CD4-positive, alpha-beta T cell (primary cell): ENCODE results near the gene RBM33. TPM values are rescaled to one million over a fixed set of nuclear protein-coding genes. Genes with fewer than 3 reads are reported as not detected.

ENCODE experiments used
- ATAC-seq: fragments of 200-7000 bp; cut with Tn5 transposase; one replicate; pipeline ENCODE4 v1.10.0; 2022; ENCODE audit warnings: mild to moderate bottlenecking; ENCODE audit not compliant: poor library complexity
- CTCF ChIA-PET: fragments of 350-600 bp; sonication (Branson Sonifier 250); formaldehyde crosslinking; loops from one replicate; lab custom pipeline; 2021; ENCODE audit warnings: antibody characterized with exemption, inconsistent platforms; lab: Charles Lee
- POLR2A ChIA-PET: fragments of 350-600 bp; sonication (Branson Sonifier 250); formaldehyde crosslinking; loops from one replicate; lab custom pipeline; 2021; ENCODE audit warnings: antibody characterized with exemption, inconsistent platforms; lab: Charles Lee
- DNase-seq, 14 experiments: peaks; one replicate each; pipeline ENCODE4 v3.0.0-alpha.2; 2013 to 2020; ENCODE audit warnings: mixed read lengths in 2 of 14
- H3K27ac ChIP-seq, 2 donors: one replicate each; pipeline versions ENCODE4 v1.5.1 to v1.7.0; 2013; ENCODE audit warnings: low read length in 2 of 2, low read depth in 1 of 2, mild to moderate bottlenecking in 1 of 2
- H3K27me3 ChIP-seq, 2 experiments: 1 replicate in 1 of 2; 2 replicates in 1 of 2; pipeline versions ENCODE4 v1.6.1 to v1.7.0; 2013; ENCODE audit warnings: low read length in 2 of 2, control low read depth in 1 of 2, mild to moderate bottlenecking in 1 of 2, moderate library complexity in 1 of 2; ENCODE audit not compliant: insufficient read depth in 2 of 2, control insufficient read depth in 1 of 2
- H3K36me3 ChIP-seq: one replicate; pipeline ENCODE4 v1.6.1; 2013; ENCODE audit warnings: low read length, control low read depth; ENCODE audit not compliant: insufficient read depth
- H3K4me1 ChIP-seq: one replicate; pipeline ENCODE4 v1.6.1; 2013; ENCODE audit warnings: low read length, control low read depth; ENCODE audit not compliant: insufficient read depth
- H3K4me3 ChIP-seq: one replicate; pipeline ENCODE4 v1.5.1; 2013; ENCODE audit warnings: mild to moderate bottlenecking, low read length, moderate library complexity
- H3K9me3 ChIP-seq, 2 experiments: 1 replicate in 1 of 2; 2 replicates in 1 of 2; pipeline versions ENCODE4 v1.6.1 to v1.7.0; 2013; ENCODE audit warnings: low read length in 2 of 2, mild to moderate bottlenecking in 2 of 2, control low read depth in 1 of 2, moderate library complexity in 1 of 2; ENCODE audit not compliant: control insufficient read depth in 1 of 2, insufficient read depth in 1 of 2
- H3K27ac Mint-ChIP-seq: one replicate; pipeline ENCODE4 v1.8.0; 2020; ENCODE audit warnings: mixed read lengths
- H3K27me3 Mint-ChIP-seq: one replicate; pipeline ENCODE4 v1.8.0; 2021; ENCODE audit warnings: mixed read lengths
- H3K36me3 Mint-ChIP-seq: one replicate; pipeline ENCODE4 v1.8.0; 2021; ENCODE audit warnings: low read depth, mixed read lengths
- H3K4me1 Mint-ChIP-seq: one replicate; pipeline ENCODE4 v1.8.0; 2021; ENCODE audit warnings: low read depth, mixed read lengths
- H3K4me3 Mint-ChIP-seq: one replicate; pipeline ENCODE4 v1.8.0; 2020; ENCODE audit warnings: mild to moderate bottlenecking, mixed read lengths
- H3K9me3 Mint-ChIP-seq: one replicate; pipeline ENCODE4 v1.8.0; 2020; ENCODE audit warnings: mixed read lengths
- intact Hi-C, 2 experiments: fragments of 100-400 bp; cut with DNase I in 1 of 2; cut with micrococcal nuclease in 1 of 2; formaldehyde crosslinking; loops; one replicate each; pipeline versions ENCODE4 v1.15.1 to v1.9.0; 2023 to 2025; cut with DNase I, micrococcal nuclease
- total RNA-seq, 174 experiments: library from RNA in 2 of 174; stranded (reverse) in 2 of 174; gene quantifications; one replicate each; pipeline ENCODE4 v1.2.3 and lab custom pipeline; 2021 to 2026
- TF ChIP-seq, protein P1 (sequence below): fragments of 200-600 bp; IDR thresholded peaks from one replicate; pipeline ENCODE4 v1.8.0; 2022; ENCODE audit warnings: antibody characterized with exemption, mild to moderate bottlenecking

RBM33 gene
- total RNA-seq, 2 experiments from 2014 or later: 178 to 184 TPM

DNA sequence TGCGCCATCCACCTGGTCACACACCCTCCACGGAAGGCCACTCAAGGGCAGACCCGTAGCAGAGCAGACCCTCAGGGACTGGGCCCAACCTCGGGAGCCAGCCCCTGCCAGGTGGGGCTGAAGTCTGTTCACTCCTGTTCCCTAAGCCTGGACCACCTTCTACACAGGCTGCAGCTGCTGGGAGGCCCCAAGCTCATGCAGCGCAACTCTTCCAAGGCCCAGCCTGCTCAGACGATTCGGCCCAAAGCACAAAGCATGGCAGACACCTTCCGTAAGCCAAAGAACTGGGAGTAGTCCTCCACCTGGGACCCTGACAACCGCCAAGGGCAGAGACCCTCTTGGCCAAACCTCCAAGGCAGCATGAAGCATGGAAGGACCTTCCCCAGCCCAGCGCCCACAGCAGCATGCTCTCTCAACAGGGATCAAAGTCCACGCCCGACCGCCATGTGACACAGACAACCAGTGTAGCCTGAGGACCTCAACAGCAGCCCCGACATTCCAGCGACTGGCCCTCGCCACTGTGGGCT lies 156.3 kb downstream of the RBM33 start:
- intact Hi-C loops: no loop called here
- peaks cover 55% of the 10 kb centered on the region for H3K27me3 Mint-ChIP-seq
- Histone ChIP-seq H3K9me3 (peaks cover 0 to 7% of the 10 kb centered on the region in 2 experiments), H3K4me3 (no peak overlapping the region), H3K27me3 (peaks cover 40 to 69% of the 10 kb centered on the region in 2 experiments), H3K27ac (no peak overlapping the region), H3K36me3 (no peaks in the 10 kb centered on the region), H3K4me1 (peaks cover 28% of the 10 kb centered on the region)
- ChIA-PET POLR2A (no interaction called here), CTCF (no interaction called here)
- H3K9me3 Mint-ChIP-seq: no peaks in the 10 kb centered on the region
- DNase-seq (no peak), ATAC-seq (no peak)
- no peak overlapping the region for H3K27ac Mint-ChIP-seq
- TF ChIP-seq, protein P1, sequence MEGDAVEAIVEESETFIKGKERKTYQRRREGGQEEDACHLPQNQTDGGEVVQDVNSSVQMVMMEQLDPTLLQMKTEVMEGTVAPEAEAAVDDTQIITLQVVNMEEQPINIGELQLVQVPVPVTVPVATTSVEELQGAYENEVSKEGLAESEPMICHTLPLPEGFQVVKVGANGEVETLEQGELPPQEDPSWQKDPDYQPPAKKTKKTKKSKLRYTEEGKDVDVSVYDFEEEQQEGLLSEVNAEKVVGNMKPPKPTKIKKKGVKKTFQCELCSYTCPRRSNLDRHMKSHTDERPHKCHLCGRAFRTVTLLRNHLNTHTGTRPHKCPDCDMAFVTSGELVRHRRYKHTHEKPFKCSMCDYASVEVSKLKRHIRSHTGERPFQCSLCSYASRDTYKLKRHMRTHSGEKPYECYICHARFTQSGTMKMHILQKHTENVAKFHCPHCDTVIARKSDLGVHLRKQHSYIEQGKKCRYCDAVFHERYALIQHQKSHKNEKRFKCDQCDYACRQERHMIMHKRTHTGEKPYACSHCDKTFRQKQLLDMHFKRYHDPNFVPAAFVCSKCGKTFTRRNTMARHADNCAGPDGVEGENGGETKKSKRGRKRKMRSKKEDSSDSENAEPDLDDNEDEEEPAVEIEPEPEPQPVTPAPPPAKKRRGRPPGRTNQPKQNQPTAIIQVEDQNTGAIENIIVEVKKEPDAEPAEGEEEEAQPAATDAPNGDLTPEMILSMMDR: no peak
- H3K36me3 Mint-ChIP-seq: no peaks in the 10 kb centered on the region
- peaks cover 4% of the 10 kb centered on the region for H3K4me1 Mint-ChIP-seq
- no peak overlapping the region for H3K4me3 Mint-ChIP-seq

DNA sequence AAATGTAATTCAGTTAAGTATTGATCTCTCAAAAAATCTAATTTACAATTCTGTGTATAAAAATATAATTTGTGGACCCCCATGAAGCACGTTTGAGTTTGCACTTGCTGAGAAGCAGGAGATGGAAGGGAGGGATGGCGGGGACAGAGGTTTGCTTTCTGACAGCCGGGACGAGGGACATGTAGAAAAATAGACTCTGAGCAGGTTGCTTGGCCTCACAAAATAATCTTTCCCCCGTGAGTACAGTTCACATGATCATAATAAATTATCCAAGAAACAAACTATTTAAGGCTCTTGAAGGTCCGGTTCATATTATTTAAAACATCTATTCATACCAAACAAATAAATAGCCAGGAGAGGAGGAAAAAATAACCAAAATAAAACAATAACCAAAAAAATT lies 157.8 kb downstream of the RBM33 start:
- Mint-ChIP-seq H3K27ac (no peak overlapping the region), H3K9me3 (no peaks in the 10 kb centered on the region), H3K4me1 (peaks cover 4% of the 10 kb centered on the region), H3K4me3 (no peak overlapping the region), H3K27me3 (peaks cover 67% of the 10 kb centered on the region), H3K36me3 (no peaks in the 10 kb centered on the region)
- Histone ChIP-seq H3K9me3 (peaks cover 0 to 14% of the 10 kb centered on the region in 2 experiments), H3K27ac (no peak overlapping the region), H3K4me3 (no peak overlapping the region), H3K4me1 (peaks cover 34% of the 10 kb centered on the region), H3K27me3 (peaks cover 42 to 72% of the 10 kb centered on the region in 2 experiments), H3K36me3 (no peaks in the 10 kb centered on the region)
- TF ChIP-seq, protein P1: no peak
- CTCF ChIA-PET: no interaction called here
- ATAC-seq (no peak), DNase-seq (no peak)
- intact Hi-C loops: no loop called here
- POLR2A ChIA-PET: no interaction called here

DNA sequence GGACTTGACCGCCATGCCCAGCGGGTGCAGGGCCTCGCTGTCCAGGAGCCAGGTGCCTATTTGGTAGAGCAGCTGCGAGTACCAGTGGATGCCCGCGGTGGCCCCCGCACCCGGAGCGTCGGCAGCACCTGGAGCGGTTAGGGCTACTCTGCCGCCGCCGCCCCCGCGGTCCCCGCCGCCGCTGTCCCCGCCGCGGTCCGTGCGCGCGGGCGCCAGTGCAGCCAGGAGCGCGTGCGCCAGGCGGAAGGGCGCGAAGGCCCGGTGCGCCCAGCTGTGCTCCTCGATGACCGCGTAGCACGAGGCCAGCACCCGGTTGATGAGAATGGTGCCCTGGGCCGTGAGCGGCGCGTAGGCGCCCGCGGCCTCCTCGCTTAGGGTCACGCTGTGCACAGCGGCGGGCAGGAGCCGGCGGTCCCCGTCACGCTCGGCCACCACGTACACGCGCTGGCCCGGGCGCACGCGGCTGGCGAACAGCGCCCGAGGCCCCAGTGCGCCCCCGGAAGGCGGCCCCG lies 158.5 kb downstream of the RBM33 start:
- no peak overlapping the region for H3K4me3 Mint-ChIP-seq
- POLR2A ChIA-PET: no interaction called here

More for the DNA sequence above, 158.5 kb downstream of the RBM33 start:
- H3K27ac ChIP-seq: no peak overlapping the region
- peaks cover 0 to 14% of the 10 kb centered on the region in 2 experiments for H3K9me3 ChIP-seq
- peaks cover 36% of the 10 kb centered on the region for H3K4me1 ChIP-seq
- peaks cover 4% of the 10 kb centered on the region for H3K4me1 Mint-ChIP-seq
- no peaks in the 10 kb centered on the region for H3K36me3 ChIP-seq
- no peaks in the 10 kb centered on the region for H3K9me3 Mint-ChIP-seq
- TF ChIP-seq, protein P1: no peak
- peaks cover 42 to 75% of the 10 kb centered on the region in 2 experiments for H3K27me3 ChIP-seq
- no peak overlapping the region for H3K27ac Mint-ChIP-seq
- DNase-seq: no peak
- peaks cover 73% of the 10 kb centered on the region for H3K27me3 Mint-ChIP-seq
- CTCF ChIA-PET: no interaction called here
- H3K36me3 Mint-ChIP-seq: no peaks in the 10 kb centered on the region
- no peak overlapping the region for H3K4me3 ChIP-seq
- ATAC-seq: no peak
- intact Hi-C loops: no loop called here
